H9 (cell line): ENCODE measurements around the gene JPT2. TPM values are rescaled to one million over a fixed set of nuclear protein-coding genes. Genes with fewer than 3 reads are reported as not detected.

Experiments
- DNase-seq: peaks from one replicate; pipeline ENCODE4 v3.0.0-alpha.2; 2017
- H2AFZ ChIP-seq: one replicate; pipeline ENCODE4 v1.6.1; 2013; ENCODE audit warnings: mild to moderate bottlenecking, low read length, control low read depth, moderate library complexity
- H2AK5ac ChIP-seq: 2 replicates; pipeline ENCODE4 v1.6.1; 2013; ENCODE audit warnings: low read length, control low read depth, mixed read lengths; ENCODE audit not compliant: insufficient read length
- H2BK120ac ChIP-seq: one replicate; pipeline ENCODE4 v1.6.1; 2013; ENCODE audit warnings: low read depth, mild to moderate bottlenecking, low read length, control low read depth, inconsistent platforms; ENCODE audit not compliant: poor library complexity, severe bottlenecking
- H2BK12ac ChIP-seq: 2 replicates; pipeline ENCODE4 v1.6.1; 2013; ENCODE audit warnings: low read length, control low read depth, mixed read lengths, low read depth; ENCODE audit not compliant: insufficient read length
- H2BK15ac ChIP-seq: 2 replicates; pipeline ENCODE4 v1.6.1; 2013; ENCODE audit warnings: low read depth, low read length, control low read depth
- H2BK20ac ChIP-seq: one replicate; pipeline ENCODE4 v1.6.1; 2013; ENCODE audit warnings: low read depth, mild to moderate bottlenecking, low read length, control low read depth, inconsistent platforms; ENCODE audit not compliant: poor library complexity, severe bottlenecking
- H2BK5ac ChIP-seq: 2 replicates; pipeline ENCODE4 v1.6.1; 2013; ENCODE audit warnings: low read length, control low read depth, mixed read lengths; ENCODE audit not compliant: insufficient read length
- H3K14ac ChIP-seq: 2 replicates; pipeline ENCODE4 v1.6.1; 2013; ENCODE audit warnings: low read length, control low read depth; ENCODE audit not compliant: insufficient read depth
- H3K18ac ChIP-seq: 2 replicates; pipeline ENCODE4 v1.6.1; 2013; ENCODE audit warnings: low read depth, mild to moderate bottlenecking, mixed read lengths, low read length, control low read depth; ENCODE audit not compliant: insufficient read length
- H3K23ac ChIP-seq: 2 replicates; pipeline ENCODE4 v1.6.1; 2013; ENCODE audit warnings: low read length, control low read depth, mixed read lengths, low read depth; ENCODE audit not compliant: insufficient read length
- H3K23me2 ChIP-seq: 2 replicates; pipeline ENCODE4 v1.6.1; 2013; ENCODE audit warnings: low read depth, mild to moderate bottlenecking, mixed read lengths, low read length, control low read depth; ENCODE audit not compliant: insufficient read length, poor library complexity, severe bottlenecking
- H3K27ac ChIP-seq: 2 replicates; pipeline ENCODE4 v1.5.1; 2013; ENCODE audit warnings: low read length, control low read depth, mixed read lengths, low read depth; ENCODE audit not compliant: insufficient read length
- H3K27me3 ChIP-seq: 2 replicates; pipeline ENCODE4 v1.6.1; 2013; ENCODE audit warnings: low read length, control low read depth, inconsistent platforms; ENCODE audit not compliant: insufficient read depth
- H3K4ac ChIP-seq: 2 replicates; pipeline ENCODE4 v1.6.1; 2013; ENCODE audit warnings: low read depth, mild to moderate bottlenecking, control low read depth, inconsistent platforms, low read length, moderate library complexity
- H3K4me1 ChIP-seq: 2 replicates; pipeline ENCODE4 v1.6.1; 2013; ENCODE audit warnings: low read length, control low read depth, inconsistent platforms; ENCODE audit not compliant: insufficient read depth
- H3K4me2 ChIP-seq: 2 replicates; pipeline ENCODE4 v1.6.1; 2013; ENCODE audit warnings: low read length, control low read depth, mixed read lengths; ENCODE audit not compliant: insufficient read length, insufficient read depth
- H3K56ac ChIP-seq: 2 replicates; pipeline ENCODE4 v1.6.1; 2013; ENCODE audit warnings: low read depth, mild to moderate bottlenecking, mixed read lengths, low read length, control low read depth; ENCODE audit not compliant: insufficient read length
- H3K79me1 ChIP-seq: 2 replicates; pipeline ENCODE4 v1.6.1; 2013; ENCODE audit warnings: low read depth, mild to moderate bottlenecking, moderate library complexity, low read length, control low read depth, inconsistent platforms; ENCODE audit not compliant: insufficient read depth, poor library complexity, severe bottlenecking
- H3K79me2 ChIP-seq: 2 replicates; pipeline ENCODE4 v1.6.1; 2013; ENCODE audit warnings: low read length, control low read depth, inconsistent platforms; ENCODE audit not compliant: insufficient read depth
- H3K9ac ChIP-seq: 2 replicates; pipeline ENCODE4 v1.6.1; 2013; ENCODE audit warnings: low read length, control low read depth, mixed read lengths; ENCODE audit not compliant: insufficient read length; ENCODE audit errors: extremely low read depth
- H3K9me3 ChIP-seq: one replicate; pipeline ENCODE4 v1.6.1; 2013; ENCODE audit warnings: low read depth, low read length, inconsistent platforms; ENCODE audit not compliant: control insufficient read depth
- H3T11ph ChIP-seq: one replicate; pipeline ENCODE4 v1.6.1; 2013; ENCODE audit warnings: mild to moderate bottlenecking, low read length, control low read depth, inconsistent platforms
- H4K20me1 ChIP-seq: one replicate; pipeline ENCODE4 v1.6.1; 2013; ENCODE audit not compliant: control insufficient read depth, insufficient read length, insufficient read depth
- H4K5ac ChIP-seq: 2 replicates; pipeline ENCODE4 v1.6.1; 2013; ENCODE audit warnings: low read depth, mild to moderate bottlenecking, mixed read lengths, low read length, control low read depth; ENCODE audit not compliant: insufficient read length
- H4K8ac ChIP-seq: replicated peaks from 2 replicates; pipeline ENCODE4 v1.6.1; 2013; ENCODE audit warnings: low read length, control low read depth, mixed read lengths, low read depth; ENCODE audit not compliant: insufficient read length
- H4K91ac ChIP-seq: 2 replicates; pipeline ENCODE4 v1.6.1; 2013; ENCODE audit warnings: low read depth, mild to moderate bottlenecking, moderate library complexity, mixed read lengths, low read length, control low read depth; ENCODE audit not compliant: insufficient read length
- H3K27ac Mint-ChIP-seq, 3 experiments: 2 replicates in 2 of 3; 3 replicates in 1 of 3; pipeline ENCODE4 v1.8.0; 2020 to 2021; ENCODE audit warnings: mixed read lengths in 3 of 3, mild to moderate bottlenecking in 1 of 3, moderate library complexity in 1 of 3
- H3K27me3 Mint-ChIP-seq: 2 replicates; pipeline ENCODE4 v1.8.0; 2021; ENCODE audit warnings: low read depth, mild to moderate bottlenecking, moderate library complexity, mixed read lengths
- H3K36me3 Mint-ChIP-seq, 3 experiments: 2 replicates in 2 of 3; 3 replicates in 1 of 3; pipeline ENCODE4 v1.8.0; 2020 to 2021; ENCODE audit warnings: low read depth in 3 of 3, mixed read lengths in 3 of 3; ENCODE audit not compliant: insufficient read depth in 1 of 3
- H3K4me1 Mint-ChIP-seq, 2 experiments: 2 replicates each; pipeline ENCODE4 v1.8.0; 2020; ENCODE audit warnings: mixed read lengths in 2 of 2
- H3K4me3 Mint-ChIP-seq, 2 experiments: 2 replicates in 1 of 2; 3 replicates in 1 of 2; pipeline ENCODE4 v1.8.0; 2020 to 2021; ENCODE audit warnings: mild to moderate bottlenecking in 2 of 2, mixed read lengths in 2 of 2, moderate library complexity in 1 of 2
- H3K9me3 Mint-ChIP-seq, 2 experiments: 2 replicates in 1 of 2; 3 replicates in 1 of 2; pipeline ENCODE4 v1.8.0; 2020; ENCODE audit warnings: mild to moderate bottlenecking in 2 of 2, mixed read lengths in 2 of 2, moderate library complexity in 1 of 2
- CTCF ChIP-seq: fragments of 200-600 bp; sonication (generic); conservative IDR thresholded peaks from 3 replicates; pipeline ENCODE4 v1.8.0; 2021; ENCODE audit warnings: antibody characterized with exemption, mild to moderate bottlenecking
- WGBS: extraction: QIAGEN DNeasy Blood & Tissue Kit; methylation state at CpG from one replicate; pipeline ENCODE4 v1.1.7; 2013; ENCODE audit warnings: missing lambda C conversion rate, low lambda C conversion rate, mixed read lengths; ENCODE audit not compliant: insufficient read length; ENCODE audit errors: extremely low coverage; 5-methylcytosine and 5-hydroxymethylcytosine counted together
- total RNA-seq: library from RNA; stranded (reverse); gene quantifications from 2 replicates; pipeline ENCODE4 v1.2.1, GENCODE V29; 2021

The JPT2 gene
- total RNA-seq, 1 experiment from 2014 or later, result 206 TPM

- Histone ChIP-seq H3K4me2 (no peak overlapping the region), H4K8ac (no peak overlapping the region), H4K20me1 (no peaks in the 10 kb centered on the region), H3K79me2 (no peaks in the 10 kb centered on the region), H3K27ac (no peak overlapping the region), H3K9me3 (no peaks in the 10 kb centered on the region), H3K4me1 (no peaks in the 10 kb centered on the region), H3K23me2 (no peaks in the 10 kb centered on the region), H4K5ac (no peak overlapping the region), H4K91ac (no peak overlapping the region), H3K27me3 (no peaks in the 10 kb centered on the region), H2AK5ac (no peak overlapping the region), H3K56ac (no peak overlapping the region), H3K14ac (no peak overlapping the region), H3K23ac (no peak overlapping the region), H2BK15ac (no peak overlapping the region), H3T11ph (no peak overlapping the region), H3K9ac (no peak overlapping the region), H3K79me1 (no peaks in the 10 kb centered on the region), H2BK120ac (no peak overlapping the region), H2BK12ac (no peak overlapping the region), H2BK20ac (no peak overlapping the region), H3K4ac (no peak overlapping the region), H2BK5ac (no peak overlapping the region), H3K18ac (no peak overlapping the region), H2AFZ (no peak overlapping the region)
- peaks cover 0 to 7% of the 10 kb centered on the region in 2 experiments; a peak in 3 of 4 replicates for H3K4me1 Mint-ChIP-seq
- DNase-seq, result no peak
- no peak overlapping the region for H3K27ac Mint-ChIP-seq
- TF ChIP-seq CTCF, result no peak
- H3K36me3 Mint-ChIP-seq, result peaks cover 2 to 22% (median 17%) of the 10 kb centered on the region in 3 experiments; a peak in 6 of 7 replicates
- no peaks in the 10 kb centered on the region for H3K9me3 Mint-ChIP-seq
- no peak overlapping the region for H3K4me3 Mint-ChIP-seq
- WGBS, result no CpG with 5 or more reads among the region's 12 CpGs
- H3K27me3 Mint-ChIP-seq, result no peaks in the 10 kb centered on the region
Measured at GRCh38 chr16:1724491-1724890, 46.4 kb downstream of the JPT2 start.
